ENCODE measurements around the gene ARHGAP42.

ARHGAP42 gene

GRCh38 chr11:100964435-100964834 is 277.3 kb downstream of the ARHGAP42 start:
- no peak for TF ChIP-seq CTCF (IDR thresholded peaks at IDR 0.05; ENCODE audit: unreplicated experiment in 3 of 3)
- Mint-ChIP-seq H3K27ac (no peak overlapping the region), H3K4me3 (no peak overlapping the region), H3K4me1 (no peaks in the 10 kb centered on the region), H3K9me3 (peaks cover 9% of the 10 kb centered on the region), H3K27me3 (ENCODE audit: low read depth) (no peaks in the 10 kb centered on the region), H3K36me3 (ENCODE audit: low read depth) (peaks cover 73% of the 10 kb centered on the region)

- no peak for TF ChIP-seq CTCF (IDR thresholded peaks at IDR 0.05; ENCODE audit: unreplicated experiment in 3 of 3)
- H3K4me3 Mint-ChIP-seq, result no peak overlapping the region
- H3K4me1 Mint-ChIP-seq, result no peaks in the 10 kb centered on the region
- H3K36me3 Mint-ChIP-seq (ENCODE audit: low read depth), result peaks cover 75% of the 10 kb centered on the region
- H3K27me3 Mint-ChIP-seq (ENCODE audit: low read depth), result no peaks in the 10 kb centered on the region
- H3K27ac Mint-ChIP-seq, result no peak overlapping the region
- H3K9me3 Mint-ChIP-seq, result peaks cover 13% of the 10 kb centered on the region
Measured at GRCh38 chr11:100965346-100965745, 278.3 kb downstream of the ARHGAP42 start.

GRCh38 chr11:100966366-100966765 is 279.3 kb downstream of the ARHGAP42 start:
- Mint-ChIP-seq H3K4me1 (no peaks in the 10 kb centered on the region), H3K27ac (no peak overlapping the region), H3K9me3 (peaks cover 13% of the 10 kb centered on the region), H3K36me3 (ENCODE audit: low read depth) (peaks cover 79% of the 10 kb centered on the region), H3K4me3 (no peak overlapping the region), H3K27me3 (ENCODE audit: low read depth) (no peaks in the 10 kb centered on the region)
- no peak for TF ChIP-seq CTCF (IDR thresholded peaks at IDR 0.05; ENCODE audit: unreplicated experiment in 3 of 3)

GRCh38 chr11:100969008-100969407 is 281.9 kb downstream of the ARHGAP42 start:
- Mint-ChIP-seq H3K4me1 (no peaks in the 10 kb centered on the region), H3K27me3 (ENCODE audit: low read depth) (no peaks in the 10 kb centered on the region), H3K27ac (no peak overlapping the region), H3K9me3 (peaks cover 13% of the 10 kb centered on the region), H3K36me3 (ENCODE audit: low read depth) (peaks cover 81% of the 10 kb centered on the region), H3K4me3 (no peak overlapping the region)
- no peak for TF ChIP-seq CTCF (IDR thresholded peaks at IDR 0.05; ENCODE audit: unreplicated experiment in 3 of 3)

GRCh38 chr11:100970283-100971164 is 283.4 kb downstream of the ARHGAP42 start:
- no peak for TF ChIP-seq CTCF (IDR thresholded peaks at IDR 0.05; ENCODE audit: unreplicated experiment in 3 of 3)
- H3K36me3 Mint-ChIP-seq (ENCODE audit: low read depth), result peaks cover 76% of the 10 kb centered on the region
- H3K27ac Mint-ChIP-seq, result no peak overlapping the region
- H3K27me3 Mint-ChIP-seq (ENCODE audit: low read depth), result no peaks in the 10 kb centered on the region
- no peak overlapping the region for H3K4me3 Mint-ChIP-seq
- H3K4me1 Mint-ChIP-seq, result no peaks in the 10 kb centered on the region
- peaks cover 13% of the 10 kb centered on the region for H3K9me3 Mint-ChIP-seq

GRCh38 chr11:100972046-100972445 is 285.0 kb downstream of the ARHGAP42 start:
- Mint-ChIP-seq H3K27ac (no peak overlapping the region), H3K9me3 (peaks cover 13% of the 10 kb centered on the region), H3K36me3 (ENCODE audit: low read depth) (peaks cover 74% of the 10 kb centered on the region), H3K4me3 (no peak overlapping the region), H3K4me1 (no peaks in the 10 kb centered on the region), H3K27me3 (ENCODE audit: low read depth) (no peaks in the 10 kb centered on the region)
- no peak for TF ChIP-seq CTCF (IDR thresholded peaks at IDR 0.05; ENCODE audit: unreplicated experiment in 3 of 3)

Data from nephron (organoid).